ENCODE results near the gene PNRC1. TPM values are rescaled to one million over a fixed set of nuclear protein-coding genes. Genes with fewer than 3 reads are reported as not detected.

Gene PNRC1
- total and polyA plus RNA-seq, 2 experiments from 2014 or later = 35.0 to 38.6 TPM

- TF ChIP-seq ZNF462 (CRISPR knock-in tag; IDR thresholded peaks at IDR 0.05) (no peak), NANOG (IDR thresholded peaks at IDR 0.05; ENCODE audit: borderline replicate concordance) (no peak), EZH2 (IDR thresholded peaks at IDR 0.05; ENCODE audit: low read depth, unreplicated experiment) (no peak), STAT1 (IDR thresholded peaks at IDR 0.05; ENCODE audit: unreplicated experiment) (no peak), REST (IDR thresholded peaks at IDR 0.05; ENCODE audit: unreplicated experiment) (no peak)
These were observed 51.5 kb downstream of the PNRC1 start (continued) for GRCh38 chr6:89132057-89132456.

- peak; percentile 56 for DNase-seq (ENCODE audit: low spot score)
- H3K4me3 Mint-ChIP-seq = no peak overlapping the region
- H3K36me3 Mint-ChIP-seq (ENCODE audit: low read depth) = no peaks in the 10 kb centered on the region
- Histone ChIP-seq H3K27me3 (ENCODE audit: insufficient read depth) (peaks cover 93% of the 10 kb centered on the region), H3F3A (replicated peaks; ENCODE audit: low read depth) (no peaks in the 10 kb centered on the region), H3K79me2 (replicated peaks; ENCODE audit: insufficient read depth) (no peaks in the 10 kb centered on the region), H4K20me1 (replicated peaks; ENCODE audit: insufficient read depth) (peaks cover 8% of the 10 kb centered on the region), H3K9me2 (ENCODE audit: insufficient read depth) (no peaks in the 10 kb centered on the region), H3K27ac (ENCODE audit: low read depth) (no peak overlapping the region), H3K36me3 (ENCODE audit: insufficient read depth) (no peaks in the 10 kb centered on the region), H3K4me2 (0 out of 2 replicates have a peak overlapping the region, but pooled peaks have one; percentile 8), H3K4me1 (ENCODE audit: insufficient read depth) (peaks cover 7% of the 10 kb centered on the region), H3K4me3 (no peak overlapping the region), H2AFZ (no peak overlapping the region)
- H3K4me1 Mint-ChIP-seq = peaks cover 7% of the 10 kb centered on the region; the same call in 2 of the 3 replicates
- no peak overlapping the region for H3K27ac Mint-ChIP-seq
- H3K27me3 Mint-ChIP-seq (ENCODE audit: insufficient read depth, low read depth, poor library complexity) = peaks cover 31% of the 10 kb centered on the region
- ATAC-seq = peak; percentile 79
- H3K9me3 Mint-ChIP-seq = peaks cover under 1% of the 10 kb centered on the region; the same call in 1 of the 3 replicates
- no peak for TF ChIP-seq POLR2AphosphoS5 (IDR thresholded peaks at IDR 0.05; ENCODE audit: low read depth)
- TF ChIP-seq ZNF114 (CRISPR knock-in tag; IDR thresholded peaks at IDR 0.05) = no peak
- peak; percentile 81 for TF ChIP-seq NANOG (IDR thresholded peaks at IDR 0.05; ENCODE audit: borderline replicate concordance)
These were observed 53.4 kb downstream of the PNRC1 start for GRCh38 chr6:89133981-89134380.

Measured in GM23338 (cell line).